Muscle of leg (tissue), 11 donors: Measurements from ENCODE around the gene XPO6. TPM values are rescaled to one million over a fixed set of nuclear protein-coding genes. Genes with fewer than 3 reads are reported as not detected.

Experiments
- DNase-seq: peaks from one replicate; pipeline ENCODE4 v3.0.0; 2013
- H3K27ac ChIP-seq: one replicate; pipeline ENCODE4 v1.5.1; 2013; ENCODE audit warnings: mild to moderate bottlenecking, low read length, control low read depth
- H3K27me3 ChIP-seq: one replicate; pipeline ENCODE4 v1.6.1; 2013; ENCODE audit warnings: low read length; ENCODE audit not compliant: control insufficient read depth, insufficient read depth
- H3K36me3 ChIP-seq: one replicate; pipeline ENCODE4 v1.6.1; 2013; ENCODE audit warnings: low read length; ENCODE audit not compliant: control insufficient read depth, insufficient read depth
- H3K4me1 ChIP-seq: one replicate; pipeline ENCODE4 v1.6.1; 2013; ENCODE audit warnings: low read length; ENCODE audit not compliant: control insufficient read depth, insufficient read depth
- H3K4me3 ChIP-seq: one replicate; pipeline ENCODE4 v1.5.1; 2013; ENCODE audit warnings: low read length, control low read depth
- H3K9me3 ChIP-seq: replicated peaks from 2 replicates; pipeline ENCODE4 v1.6.1; 2013; ENCODE audit warnings: low read depth, low read length; ENCODE audit not compliant: control insufficient read depth
- WGBS: methylation state at CpG from one replicate; pipeline ENCODE4 v1.1.5; 2013; ENCODE audit warnings: missing lambda C conversion rate; ENCODE audit not compliant: insufficient coverage; 5-methylcytosine and 5-hydroxymethylcytosine counted together
- polyA plus RNA-seq, 8 donors: library from polyadenylated mRNA; unstranded; fragments of 120-200 nt; gene quantifications; one replicate each; pipeline versions ENCODE4 v1.2.1 to v1.2.3, GENCODE V29; 2013; ENCODE audit warnings: inconsistent platforms in 1 of 8, low replicate concordance in 1 of 8; ENCODE audit not compliant: insufficient read length in 8 of 8, insufficient read depth in 1 of 8
- total RNA-seq: library from RNA; stranded (reverse); fragments of 120-200 nt; gene quantifications from one replicate; pipeline ENCODE4 v1.2.4, GENCODE V29; 2013

Gene XPO6
- total and polyA plus RNA-seq, 9 donors: 45.8 to 66.3 (median 60.6) TPM

DNA sequence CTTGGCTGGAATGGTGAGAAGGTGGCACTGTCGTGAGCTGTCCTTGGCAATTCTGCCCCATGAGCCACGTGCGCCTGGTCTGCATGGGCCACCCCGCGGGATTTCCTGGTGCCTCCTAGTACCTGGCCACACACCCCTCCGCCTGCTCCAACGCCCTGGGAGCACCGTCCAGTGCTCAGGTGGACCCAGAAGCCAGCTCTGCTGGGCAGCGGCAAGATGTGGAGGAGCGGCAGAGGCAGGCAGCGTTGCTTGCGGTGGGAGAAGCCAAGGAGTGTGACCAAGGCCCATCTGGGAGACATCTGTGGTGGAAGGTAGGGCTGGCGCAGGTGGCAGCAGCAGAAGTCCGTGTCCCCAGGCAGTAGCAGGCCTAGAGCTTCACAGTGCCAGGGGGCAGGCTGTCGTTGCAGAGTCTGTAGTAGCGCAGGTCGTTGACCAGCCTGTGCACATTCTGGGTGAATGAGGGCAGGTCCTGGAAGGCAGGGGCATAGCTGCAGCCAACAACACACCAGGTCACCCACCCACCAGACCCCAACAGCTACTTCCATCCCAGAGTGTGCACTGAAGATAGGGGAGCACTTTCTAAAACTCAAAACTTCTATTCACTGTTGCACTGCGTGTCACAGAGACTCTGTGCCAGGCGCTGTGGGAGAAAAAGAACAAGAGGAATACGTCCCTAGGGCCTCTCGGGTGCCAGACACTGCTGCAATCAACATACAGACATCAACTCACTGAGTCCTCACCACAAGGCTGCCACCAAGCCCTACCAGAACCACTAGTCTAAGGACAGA, 113.4 kb downstream of the XPO6 start:
- 94% methylated on average over 17 of the region's 21 CpGs for whole genome bisulfite sequencing
- Histone ChIP-seq H3K27me3 (no peaks in the 10 kb centered on the region), H3K36me3 (peaks cover 60% of the 10 kb centered on the region), H3K9me3 (no peaks in the 10 kb centered on the region), H3K4me1 (no peaks in the 10 kb centered on the region), H3K27ac (no peak overlapping the region), H3K4me3 (no peak overlapping the region)
- DNase-seq: no peak

GRCh38 chr16:28096983-28097899, 114.5 kb downstream of the XPO6 start:
- H3K9me3 ChIP-seq: no peaks in the 10 kb centered on the region
- 82% methylated on average over 14 of the region's 17 CpGs for WGBS
- no peak overlapping the region for H3K27ac ChIP-seq
- peaks cover 50% of the 10 kb centered on the region for H3K36me3 ChIP-seq
- H3K27me3 ChIP-seq: no peaks in the 10 kb centered on the region
- no peak for DNase-seq
- no peak overlapping the region for H3K4me3 ChIP-seq
- no peaks in the 10 kb centered on the region for H3K4me1 ChIP-seq

GRCh38 chr16:28093385-28093725, 118.4 kb downstream of the XPO6 start:
- Histone ChIP-seq H3K9me3 (no peaks in the 10 kb centered on the region), H3K4me3 (no peak overlapping the region), H3K36me3 (peaks cover 15% of the 10 kb centered on the region), H3K27me3 (no peaks in the 10 kb centered on the region), H3K27ac (no peak overlapping the region), H3K4me1 (peaks cover 2% of the 10 kb centered on the region)
- WGBS: 72% methylated on average over 3 of the region's 5 CpGs
- no peak for DNase-seq

GRCh38 chr16:28092721-28093384, 118.9 kb downstream of the XPO6 start:
- Histone ChIP-seq H3K4me1 (peaks cover 2% of the 10 kb centered on the region), H3K27ac (no peak overlapping the region), H3K9me3 (no peaks in the 10 kb centered on the region), H3K27me3 (no peaks in the 10 kb centered on the region), H3K36me3 (peaks cover 11% of the 10 kb centered on the region), H3K4me3 (no peak overlapping the region)
- 77% methylated on average over 13 of the region's 17 CpGs for WGBS
- DNase-seq: no peak

DNA sequence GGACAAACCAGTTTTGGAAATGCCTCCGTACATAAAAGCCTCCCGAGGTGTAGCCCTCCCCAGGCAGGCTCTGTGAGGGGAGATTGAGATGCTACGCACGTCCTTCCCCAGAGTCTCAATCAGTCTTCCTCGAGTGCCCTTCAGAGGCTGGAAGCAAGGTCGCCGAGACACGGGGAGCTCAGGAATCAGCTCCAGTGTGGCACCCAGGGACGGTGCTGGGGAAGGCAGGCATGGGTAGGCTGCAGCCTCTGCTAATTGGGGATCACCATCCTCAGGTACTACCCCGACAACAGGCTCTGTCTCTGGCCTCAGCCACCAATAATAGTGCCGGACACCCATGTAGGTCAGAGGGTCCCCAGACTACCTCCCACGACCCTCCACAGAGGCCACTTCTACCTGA, 120.1 kb downstream of the XPO6 start:
- Histone ChIP-seq H3K36me3 (peaks cover 5% of the 10 kb centered on the region), H3K27ac (no peak overlapping the region), H3K4me1 (peaks cover 2% of the 10 kb centered on the region), H3K4me3 (no peak overlapping the region), H3K9me3 (no peaks in the 10 kb centered on the region), H3K27me3 (no peaks in the 10 kb centered on the region)
- DNase-seq: no peak
- WGBS: 74% methylated on average over 8 of the region's 12 CpGs

- 50% methylated on average over 19 of the region's 19 CpGs for WGBS
- peaks cover 2% of the 10 kb centered on the region for H3K4me1 ChIP-seq
- no peaks in the 10 kb centered on the region for H3K9me3 ChIP-seq
- no peak for DNase-seq
- H3K36me3 ChIP-seq: peaks cover 3% of the 10 kb centered on the region
- H3K27me3 ChIP-seq: no peaks in the 10 kb centered on the region
- no peak overlapping the region for H3K27ac ChIP-seq
- H3K4me3 ChIP-seq: no peak overlapping the region
These were observed 121.0 kb downstream of the XPO6 start for GRCh38 chr16:28090646-28091377.

DNA sequence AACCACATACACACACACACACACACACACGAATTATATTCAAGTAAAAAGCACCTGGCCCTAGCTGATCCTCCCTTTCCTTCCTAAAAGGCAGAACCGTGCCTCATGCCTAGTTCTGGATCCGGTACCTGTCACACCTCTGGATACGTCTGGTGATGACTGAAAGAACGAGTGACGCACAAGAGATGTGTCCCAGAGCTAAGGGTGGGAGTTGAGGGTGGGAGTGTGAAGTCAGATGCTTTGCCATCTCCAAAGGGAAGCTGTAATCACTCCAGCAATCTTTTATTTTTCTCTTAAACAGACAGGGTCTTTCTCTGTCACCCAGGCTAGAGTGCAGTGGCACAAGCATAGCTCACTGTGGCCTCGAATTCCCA, 121.8 kb downstream of the XPO6 start:
- H3K27me3 ChIP-seq: no peaks in the 10 kb centered on the region
- no peak overlapping the region for H3K4me3 ChIP-seq
- H3K4me1 ChIP-seq: peaks cover 2% of the 10 kb centered on the region
- WGBS: 72% methylated on average over 3 of the region's 7 CpGs
- no peak for DNase-seq
- no peaks in the 10 kb centered on the region for H3K9me3 ChIP-seq
- no peak overlapping the region for H3K27ac ChIP-seq
- peaks cover 3% of the 10 kb centered on the region for H3K36me3 ChIP-seq

GRCh38 chr16:28089205-28089991, 122.4 kb downstream of the XPO6 start:
- Histone ChIP-seq H3K4me1 (peaks cover 2% of the 10 kb centered on the region), H3K4me3 (no peak overlapping the region), H3K9me3 (no peaks in the 10 kb centered on the region), H3K27me3 (no peaks in the 10 kb centered on the region), H3K36me3 (peaks cover 3% of the 10 kb centered on the region), H3K27ac (no peak overlapping the region)
- DNase-seq: no peak
- 87% methylated on average over 3 of the region's 3 CpGs for WGBS

- no peak overlapping the region for H3K27ac ChIP-seq
- H3K4me3 ChIP-seq: no peak overlapping the region
- H3K36me3 ChIP-seq: no peaks in the 10 kb centered on the region
- H3K27me3 ChIP-seq: no peaks in the 10 kb centered on the region
- WGBS: 57% methylated on average over 1 of the region's 7 CpGs
- H3K4me1 ChIP-seq: peaks cover 4% of the 10 kb centered on the region
- no peak for DNase-seq
- H3K9me3 ChIP-seq: no peaks in the 10 kb centered on the region
These were observed 124.0 kb downstream of the XPO6 start for GRCh38 chr16:28087675-28088300.
